PC-9 (cell line): ENCODE measurements around the gene SGTA. TPM values are rescaled to one million over a fixed set of nuclear protein-coding genes. Genes with fewer than 3 reads are reported as not detected.

Experiments
- BruUV-seq: library from RNA; stranded (reverse); fragments of 400-500 nt; replicated peaks from 2 replicates; lab custom pipeline; 2021; lab: Mats Ljungman, UMichigan
- CTCF ChIA-PET: fragments of 300-600 bp; sonication (Branson Sonifier 250); formaldehyde crosslinking; loops from one replicate; lab custom pipeline; 2022; ENCODE audit warnings: antibody characterized with exemption; lab: Charles Lee
- POLR2A ChIA-PET: fragments of 300-600 bp; sonication (Branson Sonifier 250); formaldehyde crosslinking; loops from one replicate; lab custom pipeline; 2022; ENCODE audit warnings: antibody characterized with exemption; ENCODE audit not compliant: unreplicated experiment; lab: Charles Lee
- DNase-seq, 2 experiments: peaks; one replicate each; pipeline versions ENCODE4 v3.0.0 to v3.0.0-alpha.2; 2015 to 2022; ENCODE audit warnings: mixed read lengths in 1 of 2
- H2AFZ ChIP-seq: fragments of 200-600 bp; sonication (generic); 2 replicates; pipeline ENCODE4 v1.8.1; 2017; ENCODE audit warnings: antibody characterized with exemption
- H3F3A ChIP-seq: fragments of 200-600 bp; sonication (generic); 2 replicates; pipeline ENCODE4 v1.8.1; 2017; ENCODE audit warnings: antibody characterized with exemption, mild to moderate bottlenecking, low read depth; ENCODE audit not compliant: insufficient read depth
- H3K27ac ChIP-seq: fragments of 200-600 bp; sonication (generic); 2 replicates; pipeline ENCODE4 v1.6.1; 2016; ENCODE audit warnings: mixed run types
- H3K27me3 ChIP-seq: fragments of 200-600 bp; sonication (generic); 2 replicates; pipeline ENCODE4 v1.6.1; 2016; ENCODE audit warnings: low read depth, mixed run types; ENCODE audit not compliant: insufficient read depth
- H3K36me3 ChIP-seq: fragments of 200-600 bp; sonication (generic); 2 replicates; pipeline ENCODE4 v1.6.1; 2016; ENCODE audit warnings: low read depth, mixed run types
- H3K4me1 ChIP-seq: fragments of 200-600 bp; sonication (generic); replicated peaks from 2 replicates; pipeline ENCODE4 v1.6.1; 2016; ENCODE audit warnings: mixed run types; ENCODE audit not compliant: insufficient read depth
- H3K4me2 ChIP-seq: fragments of 200-600 bp; sonication (generic); 2 replicates; pipeline ENCODE4 v1.6.1; 2017; ENCODE audit warnings: mixed run types
- H3K4me3 ChIP-seq: fragments of 200-600 bp; sonication (generic); 2 replicates; pipeline ENCODE4 v1.6.1; 2016; ENCODE audit warnings: mixed run types
- H3K79me2 ChIP-seq: fragments of 200-600 bp; sonication (generic); 2 replicates; pipeline ENCODE4 v1.6.1; 2017; ENCODE audit warnings: low read depth, mixed run types
- H3K9me2 ChIP-seq: fragments of 200-600 bp; sonication (generic); 2 replicates; pipeline ENCODE4 v1.8.1; 2017; ENCODE audit warnings: mild to moderate bottlenecking; ENCODE audit not compliant: insufficient read depth
- H3K9me3 ChIP-seq: fragments of 200-600 bp; sonication (generic); 2 replicates; pipeline ENCODE4 v1.8.1; 2016; ENCODE audit warnings: low read depth; ENCODE audit not compliant: insufficient read depth
- H4K20me1 ChIP-seq: fragments of 200-600 bp; sonication (generic); 2 replicates; pipeline ENCODE4 v1.8.1; 2017; ENCODE audit not compliant: insufficient read depth
- CTCF ChIP-seq: fragments of 200-600 bp; sonication (generic); conservative IDR thresholded peaks from 2 replicates; pipeline ENCODE4 v1.6.1; 2017; ENCODE audit warnings: mixed run types, antibody characterized with exemption, mild to moderate bottlenecking, moderate library complexity
- EZH2 ChIP-seq: fragments of 200-600 bp; sonication (generic); IDR thresholded peaks from 2 replicates; pipeline ENCODE4 v1.8.0; 2017; ENCODE audit warnings: antibody characterized with exemption, low read depth
- intact Hi-C: fragments of 100-400 bp; cut with micrococcal nuclease; formaldehyde crosslinking; loops from one replicate; pipeline ENCODE4 v1.10.0; 2022; ENCODE audit not compliant: unreplicated experiment
- total RNA-seq: library from RNA; stranded (reverse); gene quantifications from 2 replicates; pipeline ENCODE4 v1.2.3, GENCODE V29; 2021

SGTA gene
- total RNA-seq, 1 experiment from 2014 or later = 40.7 TPM

- Histone ChIP-seq H3K79me2 (no peaks in the 10 kb centered on the region), H3F3A (peaks cover 4% of the 10 kb centered on the region; the same call in 1 of the 2 replicates), H3K36me3 (no peaks in the 10 kb centered on the region), H3K4me3 (no peak overlapping the region), H3K4me2 (no peak overlapping the region), H3K9me2 (no peaks in the 10 kb centered on the region), H3K27me3 (no peaks in the 10 kb centered on the region), H3K4me1 (no peaks in the 10 kb centered on the region), H4K20me1 (no peaks in the 10 kb centered on the region), H3K9me3 (no peaks in the 10 kb centered on the region), H3K27ac (no peak overlapping the region), H2AFZ (no peak overlapping the region)
- intact Hi-C loops = no loop called here
- ChIA-PET CTCF (no interaction called here), POLR2A (no interaction called here)
- BruUV-seq = no TSS peak
- TF ChIP-seq CTCF = no peak
- no peak for DNase-seq
Measured at GRCh38 chr19:2814426-2814825, 31.4 kb upstream of the SGTA start.

- intact Hi-C loops = no loop called here
- H3K27ac ChIP-seq = no peak overlapping the region
- no peak overlapping the region for H3K4me2 ChIP-seq
- H2AFZ ChIP-seq = no peak overlapping the region
- H3K79me2 ChIP-seq = no peaks in the 10 kb centered on the region
- no peak overlapping the region for H3K4me3 ChIP-seq
- H3K27me3 ChIP-seq = no peaks in the 10 kb centered on the region
- H3K9me2 ChIP-seq = no peaks in the 10 kb centered on the region
- H3K4me1 ChIP-seq = no peaks in the 10 kb centered on the region
- ChIA-PET CTCF (no interaction called here), POLR2A (no interaction called here)
- BruUV-seq = no TSS peak
- H3K9me3 ChIP-seq = no peaks in the 10 kb centered on the region
- no peak for DNase-seq
- TF ChIP-seq EZH2 (no peak), CTCF (no peak)
- peaks cover 4% of the 10 kb centered on the region; the same call in 1 of the 2 replicates for H3F3A ChIP-seq
- no peaks in the 10 kb centered on the region for H3K36me3 ChIP-seq
- no peaks in the 10 kb centered on the region for H4K20me1 ChIP-seq
Measured at GRCh38 chr19:2813235-2814160, 30.4 kb upstream of the SGTA start.

- no peaks in the 10 kb centered on the region for H3K36me3 ChIP-seq
- POLR2A ChIA-PET = no interaction called here
- H3K79me2 ChIP-seq = no peaks in the 10 kb centered on the region
- CTCF ChIA-PET = no interaction called here
- H3K4me2 ChIP-seq = no peak overlapping the region
- no peak overlapping the region for H3K27ac ChIP-seq
- peaks cover 4% of the 10 kb centered on the region; the same call in 1 of the 2 replicates for H3F3A ChIP-seq
- intact Hi-C loops = no loop called here
- H3K9me2 ChIP-seq = no peaks in the 10 kb centered on the region
- no peaks in the 10 kb centered on the region for H3K27me3 ChIP-seq
- no peak for DNase-seq
- H3K9me3 ChIP-seq = no peaks in the 10 kb centered on the region
- no peak overlapping the region for H2AFZ ChIP-seq
- H3K4me1 ChIP-seq = no peaks in the 10 kb centered on the region
- H4K20me1 ChIP-seq = no peaks in the 10 kb centered on the region
- BruUV-seq = no TSS peak
- TF ChIP-seq CTCF = no peak
- TF ChIP-seq EZH2 = no peak
- no peak overlapping the region for H3K4me3 ChIP-seq
Measured at GRCh38 chr19:2812414-2813234, 29.6 kb upstream of the SGTA start.
